Fibroblast of mammary gland (primary cell): ENCODE results near the gene SAFB.

Source experiments
- DNase-seq: peaks from one replicate; pipeline ENCODE4 v3.0.0-alpha.2; 2010; ENCODE audit warnings: low read depth
- H3K4me3 ChIP-seq: 2 replicates; pipeline ENCODE4 v1.5.1; 2011; ENCODE audit warnings: low read depth, mild to moderate bottlenecking, low read length, moderate library complexity; ENCODE audit not compliant: control insufficient read depth
- CTCF ChIP-seq: conservative IDR thresholded peaks from 2 replicates; pipeline ENCODE4 v1.5.1; 2011; ENCODE audit warnings: low read depth, low read length, inconsistent platforms; ENCODE audit not compliant: control insufficient read depth, insufficient read depth

Gene SAFB

GRCh38 chr19:5677580-5677979 is 54.7 kb downstream of the SAFB start:
- H3K4me3 ChIP-seq: no peak overlapping the region
- TF ChIP-seq CTCF: no peak
- no peak for DNase-seq

- no peak overlapping the region for H3K4me3 ChIP-seq
- DNase-seq: no peak
- no peak for TF ChIP-seq CTCF
These were observed 55.3 kb downstream of the SAFB start for GRCh38 chr19:5678071-5678718.

GRCh38 chr19:5679289-5680083 is 56.6 kb downstream of the SAFB start:
- TF ChIP-seq CTCF: no peak
- no peak for DNase-seq
- peak overlapping the region; percentile 98 for H3K4me3 ChIP-seq

GRCh38 chr19:5680084-5680436 is 57.2 kb downstream of the SAFB start:
- H3K4me3 ChIP-seq: peak overlapping the region; percentile 98
- TF ChIP-seq CTCF: no peak
- peak; percentile 34 for DNase-seq

GRCh38 chr19:5680437-5681368 is 57.8 kb downstream of the SAFB start, which contains the start of the genes HSD11B1L and MICOS13:
Gene HSD11B1L (plus strand): TSS chr19:5681027. CDS start chr19:5684833, 3,806 bp downstream.
Gene MICOS13 (minus strand): TSS chr19:5680516. CDS start chr19:5680486, 30 bp downstream.
- peak within 1 kb of the TSS; percentile 98 for H3K4me3 ChIP-seq

More at GRCh38 chr19:5680437-5681368, 57.8 kb downstream of the SAFB start, which contains the start of the genes HSD11B1L and MICOS13:
- no peak for TF ChIP-seq CTCF
- peak; percentile 98 for DNase-seq
